Neural cell (in vitro differentiated cells): ENCODE data around the gene WDHD1. TPM values are rescaled to one million over a fixed set of nuclear protein-coding genes. Genes with fewer than 3 reads are reported as not detected.

Experiments used
- H2AFZ ChIP-seq: fragments of 200-600, 300-800 bp; sonication (generic), shearing (Covaris generic); 2 replicates; pipeline ENCODE4 v1.6.0; 2014; ENCODE audit warnings: low read depth, mild to moderate bottlenecking, antibody characterized with exemption, low read length, moderate library complexity
- H3F3A ChIP-seq: fragments of 200-600 bp; shearing (Covaris generic); 2 replicates; pipeline ENCODE4 v1.6.1; 2016; ENCODE audit warnings: mild to moderate bottlenecking, moderate library complexity, mixed read lengths, antibody characterized with exemption, low read length; ENCODE audit not compliant: insufficient read depth, poor library complexity, severe bottlenecking
- H3K27ac ChIP-seq: fragments of 200-600, 300-800 bp; sonication (generic), shearing (Covaris generic); 2 replicates; pipeline ENCODE4 v1.5.1; 2014; ENCODE audit warnings: mild to moderate bottlenecking, low read length, moderate library complexity
- H3K27me3 ChIP-seq: fragments of 300-800, 200-600 bp; sonication (generic), shearing (Covaris generic); 2 replicates; pipeline ENCODE4 v1.6.0; 2014; ENCODE audit warnings: mild to moderate bottlenecking, low read depth, low read length, moderate library complexity; ENCODE audit not compliant: insufficient read depth
- H3K36me3 ChIP-seq: fragments of 300-800, 200-600 bp; sonication (generic), shearing (Covaris generic); 2 replicates; pipeline ENCODE4 v1.5.1; 2014; ENCODE audit warnings: mild to moderate bottlenecking, antibody characterized with exemption, low read length, moderate library complexity; ENCODE audit not compliant: insufficient read depth
- H3K4me2 ChIP-seq: fragments of 300-800, 200-600 bp; sonication (generic), shearing (Covaris generic); 2 replicates; pipeline ENCODE4 v1.6.0; 2014; ENCODE audit warnings: mild to moderate bottlenecking, low read length
- H3K4me3 ChIP-seq: fragments of 300-800, 200-600 bp; sonication (generic), shearing (Covaris generic); 2 replicates; pipeline ENCODE4 v1.5.1; 2014; ENCODE audit warnings: mild to moderate bottlenecking, low read length, moderate library complexity
- H3K79me2 ChIP-seq: fragments of 200-600 bp; shearing (Covaris generic); replicated peaks from 2 replicates; pipeline ENCODE4 v1.6.0; 2014; ENCODE audit warnings: mild to moderate bottlenecking, low read length, moderate library complexity; ENCODE audit not compliant: insufficient read depth
- H3K9ac ChIP-seq: fragments of 300-800, 200-600 bp; sonication (generic), shearing (Covaris generic); 2 replicates; pipeline ENCODE4 v1.6.1; 2016; ENCODE audit warnings: mild to moderate bottlenecking, low read length, mixed read lengths
- H3K9me2 ChIP-seq: fragments of 200-600 bp; shearing (Covaris generic); 2 replicates; pipeline ENCODE4 v1.6.1; 2016; ENCODE audit warnings: mild to moderate bottlenecking, low read length, mixed read lengths; ENCODE audit not compliant: insufficient read depth
- H3K9me3 ChIP-seq: fragments of 200-600, 300-800 bp; sonication (generic), shearing (Covaris generic); 2 replicates; pipeline ENCODE4 v1.6.1; 2016; ENCODE audit warnings: mild to moderate bottlenecking, mixed run types, low read length, moderate library complexity, mixed read lengths
- H4K20me1 ChIP-seq: fragments of 200-600 bp; shearing (Covaris generic); 2 replicates; pipeline ENCODE4 v1.6.1; 2016; ENCODE audit warnings: mild to moderate bottlenecking, mixed run types; ENCODE audit not compliant: insufficient read depth
- EP300 ChIP-seq: fragments of 450-650 bp; conservative IDR thresholded peaks from 2 replicates; pipeline ENCODE4 v1.6.1; 2014; ENCODE audit warnings: antibody characterized with exemption, mild to moderate bottlenecking, moderate library complexity; ENCODE audit not compliant: poor library complexity, severe bottlenecking
- EZH2 ChIP-seq: fragments of 200-600, 300-800 bp; shearing (Covaris generic), sonication (generic); IDR thresholded peaks from 2 replicates; pipeline ENCODE4 v1.6.1; 2014; ENCODE audit warnings: antibody characterized with exemption, low read length, borderline replicate concordance, mild to moderate bottlenecking; ENCODE audit not compliant: insufficient read depth, poor library complexity, severe bottlenecking
- MXI1 ChIP-seq: fragments of 450-650 bp; conservative IDR thresholded peaks from 2 replicates; pipeline ENCODE4 v1.6.1; 2014; ENCODE audit warnings: antibody characterized with exemption, mild to moderate bottlenecking; ENCODE audit not compliant: poor library complexity, severe bottlenecking
- POLR2AphosphoS5 ChIP-seq: IDR thresholded peaks from 2 replicates; pipeline ENCODE4 v1.6.1; 2012
- RAD21 ChIP-seq: fragments of 450-650 bp; conservative IDR thresholded peaks from 2 replicates; pipeline ENCODE4 v1.6.1; 2014; ENCODE audit warnings: antibody characterized with exemption, mild to moderate bottlenecking, moderate library complexity
- SMC3 ChIP-seq: fragments of 450-650 bp; conservative IDR thresholded peaks from 2 replicates; pipeline ENCODE4 v1.6.1; 2014; ENCODE audit warnings: antibody characterized with exemption, mild to moderate bottlenecking, moderate library complexity; ENCODE audit not compliant: poor library complexity
- TAF1 ChIP-seq: IDR thresholded peaks from 2 replicates; pipeline ENCODE4 v1.6.1; 2012; ENCODE audit warnings: low read depth
- polyA plus RNA-seq: library from polyadenylated mRNA; depleted of rRNA; stranded (reverse); fragments of >200 nt; gene quantifications from 2 replicates; pipeline ENCODE4 v1.2.3, GENCODE V29; 2014
- TF ChIP-seq, protein P1 (sequence below): fragments of 450-650 bp; IDR thresholded peaks from 2 replicates; pipeline ENCODE4 v1.5.1; 2014; ENCODE audit warnings: antibody characterized with exemption, mild to moderate bottlenecking, moderate library complexity; ENCODE audit not compliant: poor library complexity, severe bottlenecking
- TF ChIP-seq, protein P2 (sequence below): IDR thresholded peaks from 2 replicates; pipeline ENCODE4 v1.6.1; 2012; ENCODE audit warnings: borderline replicate concordance

WDHD1 gene
- polyA plus RNA-seq, 1 donor from 2014 or later, result 8.0 TPM

DNA sequence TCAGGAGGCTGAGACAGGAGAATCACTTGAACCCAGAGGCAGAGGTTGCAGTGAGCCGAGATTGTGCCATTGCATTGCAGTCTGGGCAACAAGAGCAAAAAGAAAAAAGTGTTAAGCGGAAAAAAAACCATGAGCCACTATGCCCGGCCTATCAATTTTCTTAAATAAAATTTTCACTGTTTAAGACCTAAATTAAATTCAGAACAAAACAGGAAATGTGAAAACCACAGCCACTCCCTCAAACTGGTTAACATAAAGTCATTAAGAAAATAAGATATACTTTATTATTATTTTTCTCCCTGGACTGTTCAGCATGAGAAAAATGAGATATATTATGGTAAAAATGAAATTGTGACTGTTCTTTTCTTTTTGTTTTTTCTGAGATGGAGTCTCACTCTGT is 79.7 kb downstream of the WDHD1 start:
- H3K27ac ChIP-seq, result no peak overlapping the region

DNA sequence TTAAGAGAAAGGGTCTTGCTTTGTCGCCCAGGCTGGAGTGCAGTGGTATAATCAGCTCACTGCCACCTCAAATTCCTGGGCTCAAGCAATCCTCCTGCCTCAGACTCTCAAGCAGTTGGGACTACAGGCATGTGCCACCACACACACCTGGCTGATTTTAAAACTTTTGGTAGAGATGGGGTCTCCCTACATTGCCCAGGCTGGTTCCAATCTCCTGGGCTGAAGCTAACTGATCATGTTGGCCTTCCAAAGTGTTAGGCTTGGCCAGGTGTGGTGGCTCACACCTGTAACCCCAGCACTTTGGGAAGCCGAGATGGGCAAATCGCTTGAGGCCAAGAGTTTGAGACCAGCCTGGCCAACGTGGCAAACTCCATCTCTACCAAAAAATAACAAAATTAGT is 80.4 kb downstream of the WDHD1 start:
- H2AFZ ChIP-seq, result no peak overlapping the region
- no peaks in the 10 kb centered on the region for H3K9me2 ChIP-seq
- no peaks in the 10 kb centered on the region for H3K36me3 ChIP-seq
- H3K9me3 ChIP-seq, result no peaks in the 10 kb centered on the region
- no peak overlapping the region for H3K9ac ChIP-seq
- no peak overlapping the region for H3K4me2 ChIP-seq
- no peak overlapping the region for H3K4me3 ChIP-seq
- no peaks in the 10 kb centered on the region for H3F3A ChIP-seq
- no peak for TF ChIP-seq MXI1
- no peak for TF ChIP-seq RAD21
- no peak for TF ChIP-seq POLR2AphosphoS5
- TF ChIP-seq EP300, result no peak
- no peak for TF ChIP-seq SMC3
- TF ChIP-seq EZH2, result no peak
- no peak overlapping the region for H3K27ac ChIP-seq
- H3K79me2 ChIP-seq, result no peaks in the 10 kb centered on the region
- no peaks in the 10 kb centered on the region for H4K20me1 ChIP-seq
- H3K27me3 ChIP-seq, result no peaks in the 10 kb centered on the region

More for the DNA sequence above, 79.7 kb downstream of the WDHD1 start:
- Histone ChIP-seq H3K4me2 (no peak overlapping the region), H4K20me1 (no peaks in the 10 kb centered on the region), H2AFZ (no peak overlapping the region), H3F3A (no peaks in the 10 kb centered on the region), H3K27me3 (no peaks in the 10 kb centered on the region), H3K36me3 (no peaks in the 10 kb centered on the region), H3K4me3 (no peak overlapping the region), H3K9ac (no peak overlapping the region), H3K9me3 (no peaks in the 10 kb centered on the region), H3K79me2 (no peaks in the 10 kb centered on the region), H3K9me2 (no peaks in the 10 kb centered on the region)
- TF ChIP-seq EZH2, result no peak
- TF ChIP-seq TAF1, result no peak
- no peak for TF ChIP-seq SMC3
- TF ChIP-seq, protein P1, sequence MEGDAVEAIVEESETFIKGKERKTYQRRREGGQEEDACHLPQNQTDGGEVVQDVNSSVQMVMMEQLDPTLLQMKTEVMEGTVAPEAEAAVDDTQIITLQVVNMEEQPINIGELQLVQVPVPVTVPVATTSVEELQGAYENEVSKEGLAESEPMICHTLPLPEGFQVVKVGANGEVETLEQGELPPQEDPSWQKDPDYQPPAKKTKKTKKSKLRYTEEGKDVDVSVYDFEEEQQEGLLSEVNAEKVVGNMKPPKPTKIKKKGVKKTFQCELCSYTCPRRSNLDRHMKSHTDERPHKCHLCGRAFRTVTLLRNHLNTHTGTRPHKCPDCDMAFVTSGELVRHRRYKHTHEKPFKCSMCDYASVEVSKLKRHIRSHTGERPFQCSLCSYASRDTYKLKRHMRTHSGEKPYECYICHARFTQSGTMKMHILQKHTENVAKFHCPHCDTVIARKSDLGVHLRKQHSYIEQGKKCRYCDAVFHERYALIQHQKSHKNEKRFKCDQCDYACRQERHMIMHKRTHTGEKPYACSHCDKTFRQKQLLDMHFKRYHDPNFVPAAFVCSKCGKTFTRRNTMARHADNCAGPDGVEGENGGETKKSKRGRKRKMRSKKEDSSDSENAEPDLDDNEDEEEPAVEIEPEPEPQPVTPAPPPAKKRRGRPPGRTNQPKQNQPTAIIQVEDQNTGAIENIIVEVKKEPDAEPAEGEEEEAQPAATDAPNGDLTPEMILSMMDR, result no peak
- no peak for TF ChIP-seq RAD21
- TF ChIP-seq EP300, result no peak
- TF ChIP-seq POLR2AphosphoS5, result no peak
- TF ChIP-seq, protein P2, sequence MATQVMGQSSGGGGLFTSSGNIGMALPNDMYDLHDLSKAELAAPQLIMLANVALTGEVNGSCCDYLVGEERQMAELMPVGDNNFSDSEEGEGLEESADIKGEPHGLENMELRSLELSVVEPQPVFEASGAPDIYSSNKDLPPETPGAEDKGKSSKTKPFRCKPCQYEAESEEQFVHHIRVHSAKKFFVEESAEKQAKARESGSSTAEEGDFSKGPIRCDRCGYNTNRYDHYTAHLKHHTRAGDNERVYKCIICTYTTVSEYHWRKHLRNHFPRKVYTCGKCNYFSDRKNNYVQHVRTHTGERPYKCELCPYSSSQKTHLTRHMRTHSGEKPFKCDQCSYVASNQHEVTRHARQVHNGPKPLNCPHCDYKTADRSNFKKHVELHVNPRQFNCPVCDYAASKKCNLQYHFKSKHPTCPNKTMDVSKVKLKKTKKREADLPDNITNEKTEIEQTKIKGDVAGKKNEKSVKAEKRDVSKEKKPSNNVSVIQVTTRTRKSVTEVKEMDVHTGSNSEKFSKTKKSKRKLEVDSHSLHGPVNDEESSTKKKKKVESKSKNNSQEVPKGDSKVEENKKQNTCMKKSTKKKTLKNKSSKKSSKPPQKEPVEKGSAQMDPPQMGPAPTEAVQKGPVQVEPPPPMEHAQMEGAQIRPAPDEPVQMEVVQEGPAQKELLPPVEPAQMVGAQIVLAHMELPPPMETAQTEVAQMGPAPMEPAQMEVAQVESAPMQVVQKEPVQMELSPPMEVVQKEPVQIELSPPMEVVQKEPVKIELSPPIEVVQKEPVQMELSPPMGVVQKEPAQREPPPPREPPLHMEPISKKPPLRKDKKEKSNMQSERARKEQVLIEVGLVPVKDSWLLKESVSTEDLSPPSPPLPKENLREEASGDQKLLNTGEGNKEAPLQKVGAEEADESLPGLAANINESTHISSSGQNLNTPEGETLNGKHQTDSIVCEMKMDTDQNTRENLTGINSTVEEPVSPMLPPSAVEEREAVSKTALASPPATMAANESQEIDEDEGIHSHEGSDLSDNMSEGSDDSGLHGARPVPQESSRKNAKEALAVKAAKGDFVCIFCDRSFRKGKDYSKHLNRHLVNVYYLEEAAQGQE, result no peak
- TF ChIP-seq MXI1, result no peak
